ENCODE results near the gene PRLH. TPM values are rescaled to one million over a fixed set of nuclear protein-coding genes. Genes with fewer than 3 reads are reported as not detected.
A peak's percentile ranks its signal among the peaks of the same experiment; 100 is the strongest.

PRLH gene
- polyA plus RNA-seq, 4 donors, result not detected

DNA sequence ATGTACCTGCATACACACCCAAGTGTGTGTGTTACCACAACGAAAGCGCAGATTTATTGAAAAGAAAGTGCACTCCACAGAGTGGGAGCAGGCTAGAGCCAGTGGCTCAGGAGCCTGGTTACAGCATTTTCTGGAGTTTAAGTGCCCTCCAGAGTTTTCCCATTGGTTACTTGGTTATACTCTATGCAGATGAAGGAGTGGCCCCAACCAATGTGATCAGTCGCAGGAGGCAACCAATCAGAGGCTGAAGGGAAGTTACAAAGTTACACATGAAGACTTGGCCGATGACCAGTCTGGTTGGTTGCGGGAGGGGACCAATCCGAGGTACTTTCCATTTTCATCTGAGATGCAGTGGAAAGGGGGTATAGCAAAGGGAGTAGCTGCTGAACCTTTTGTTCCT, 13.5 kb upstream of the PRLH start:
- Histone ChIP-seq H3K9me3 (ENCODE audit: control insufficient read depth in 2 of 2, insufficient read depth in 1 of 2, low read depth in 1 of 2, low read length in 1 of 2) (peaks cover 0 to 28% of the 10 kb centered on the region in 2 donors), H3K27me3 (ENCODE audit: control insufficient read depth in 3 of 3, insufficient read depth in 3 of 3, low read length in 3 of 3) (peaks cover 0 to 12% (median 3%) of the 10 kb centered on the region in 3 donors), H3K36me3 (ENCODE audit: control insufficient read depth in 3 of 3, insufficient read depth in 2 of 3, low read depth in 1 of 3, low read length in 3 of 3) (no peaks in the 10 kb centered on the region), H3K4me3 (ENCODE audit: low read depth in 1 of 3, low read length in 3 of 3) (no peak overlapping the region), H3K27ac (ENCODE audit: low read depth in 1 of 3, low read length in 2 of 3) (no peak overlapping the region), H3K4me1 (ENCODE audit: control insufficient read depth in 3 of 3, insufficient read depth in 2 of 3, low read depth in 1 of 3, low read length in 2 of 3) (peaks cover 0 to 4% (median 3%) of the 10 kb centered on the region in 3 donors)
- FAIRE-seq (no peak), DNase-seq (no peak)
- WGBS, 3 donors, result 80 to 96% (median 88%) methylated on average over 6 of the region's 6 CpGs

- Histone ChIP-seq H3K4me1 (ENCODE audit: control insufficient read depth in 3 of 3, insufficient read depth in 2 of 3, low read depth in 1 of 3, low read length in 2 of 3) (peaks cover 0 to 3% (median 0%) of the 10 kb centered on the region in 3 donors), H3K27me3 (ENCODE audit: control insufficient read depth in 3 of 3, insufficient read depth in 3 of 3, low read length in 3 of 3) (peaks cover 0 to 13% (median 3%) of the 10 kb centered on the region in 3 donors), H3K4me3 (ENCODE audit: low read depth in 1 of 3, low read length in 3 of 3) (no peak overlapping the region), H3K36me3 (ENCODE audit: control insufficient read depth in 3 of 3, insufficient read depth in 2 of 3, low read depth in 1 of 3, low read length in 3 of 3) (no peaks in the 10 kb centered on the region), H3K9me3 (ENCODE audit: control insufficient read depth in 2 of 2, insufficient read depth in 1 of 2, low read depth in 1 of 2, low read length in 1 of 2) (peaks cover 0 to 28% of the 10 kb centered on the region in 2 donors), H3K27ac (ENCODE audit: low read depth in 1 of 3, low read length in 2 of 3) (no peak overlapping the region)
- FAIRE-seq, result no peak
- peak in 1 of 2 donors; percentile 41 for DNase-seq
- WGBS, 3 donors, result 71 to 86% (median 76%) methylated on average over 7 of the region's 7 CpGs
Measured at GRCh38 chr2:237553948-237554347, 12.4 kb upstream of the PRLH start.

- peaks cover 0 to 13% (median 2%) of the 10 kb centered on the region in 3 donors for H3K27me3 ChIP-seq (ENCODE audit: control insufficient read depth in 3 of 3, insufficient read depth in 3 of 3, low read length in 3 of 3)
- peaks cover 0 to 28% of the 10 kb centered on the region in 2 donors for H3K9me3 ChIP-seq (ENCODE audit: control insufficient read depth in 2 of 2, insufficient read depth in 1 of 2, low read depth in 1 of 2, low read length in 1 of 2)
- no peak for FAIRE-seq
- H3K4me3 ChIP-seq (ENCODE audit: low read depth in 1 of 3, low read length in 3 of 3), result no peak overlapping the region
- DNase-seq, result no peak
- WGBS, 3 donors, result 97 to 100% (median 97%) methylated on average over 1 of the region's 1 CpG
- no peaks in the 10 kb centered on the region for H3K36me3 ChIP-seq (ENCODE audit: control insufficient read depth in 3 of 3, insufficient read depth in 2 of 3, low read depth in 1 of 3, low read length in 3 of 3)
- peaks cover 0 to 3% (median 0%) of the 10 kb centered on the region in 3 donors for H3K4me1 ChIP-seq (ENCODE audit: control insufficient read depth in 3 of 3, insufficient read depth in 2 of 3, low read depth in 1 of 3, low read length in 2 of 3)
- H3K27ac ChIP-seq (ENCODE audit: low read depth in 1 of 3, low read length in 2 of 3), result no peak overlapping the region
Measured at GRCh38 chr2:237555560-237555959, 10.8 kb upstream of the PRLH start.

DNA sequence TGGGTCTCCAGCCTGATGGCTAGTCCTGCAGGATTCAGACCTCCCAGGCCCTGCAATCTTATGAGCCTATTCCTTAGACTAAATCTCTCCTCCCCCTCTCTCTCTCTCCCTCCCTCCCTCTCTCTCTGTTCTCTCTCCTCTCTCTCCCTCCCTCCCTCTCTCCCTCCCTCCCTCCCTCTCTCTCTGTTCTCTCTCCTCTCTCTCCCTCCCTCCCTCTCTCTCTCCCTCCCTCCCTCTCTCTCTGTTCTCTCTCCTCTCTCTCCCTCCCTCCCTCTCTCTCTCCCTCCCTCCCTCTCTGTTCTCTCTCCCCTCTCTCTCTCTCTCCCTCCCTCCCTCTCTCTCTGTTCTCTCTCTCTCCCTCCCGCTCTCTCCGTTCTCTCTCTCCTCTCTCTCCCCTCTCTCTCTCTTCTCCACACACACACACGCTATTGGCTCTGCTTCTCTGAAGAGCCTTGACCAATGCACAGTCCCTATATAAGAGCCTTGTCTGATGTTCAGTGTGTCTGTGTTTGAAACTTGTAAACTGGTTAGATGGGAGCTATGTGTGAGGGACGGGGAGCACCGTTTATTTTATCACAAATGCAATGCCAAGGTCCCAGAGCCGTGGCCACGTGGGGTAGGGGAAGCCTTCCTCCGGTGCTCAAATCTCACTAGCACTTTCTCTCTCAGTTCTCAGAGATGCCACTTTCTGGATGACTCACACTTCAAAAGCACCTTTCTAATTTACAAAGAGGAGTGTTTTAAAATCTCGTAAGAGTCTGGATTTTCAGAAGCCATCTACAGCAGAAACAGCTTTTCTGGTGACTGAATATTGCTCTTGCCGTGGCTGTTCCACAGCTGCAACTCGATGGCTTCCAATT, 9.4 kb upstream of the PRLH start:
- Histone ChIP-seq H3K27ac (ENCODE audit: low read depth in 1 of 3, low read length in 2 of 3) (no peak overlapping the region), H3K4me1 (ENCODE audit: control insufficient read depth in 3 of 3, insufficient read depth in 2 of 3, low read depth in 1 of 3, low read length in 2 of 3) (no peaks in the 10 kb centered on the region), H3K4me3 (ENCODE audit: low read depth in 1 of 3, low read length in 3 of 3) (no peak overlapping the region), H3K36me3 (ENCODE audit: control insufficient read depth in 3 of 3, insufficient read depth in 2 of 3, low read depth in 1 of 3, low read length in 3 of 3) (no peaks in the 10 kb centered on the region), H3K9me3 (ENCODE audit: control insufficient read depth in 2 of 2, insufficient read depth in 1 of 2, low read depth in 1 of 2, low read length in 1 of 2) (peaks cover 0 to 28% of the 10 kb centered on the region in 2 donors), H3K27me3 (ENCODE audit: control insufficient read depth in 3 of 3, insufficient read depth in 3 of 3, low read length in 3 of 3) (peaks cover 0 to 13% (median 2%) of the 10 kb centered on the region in 3 donors)
- no peak for FAIRE-seq
- no peak for DNase-seq
- WGBS, 3 donors, result 48 to 60% (median 51%) methylated on average over 10 to 11 of the region's 11 CpGs

- H3K4me1 ChIP-seq (ENCODE audit: control insufficient read depth in 3 of 3, insufficient read depth in 2 of 3, low read depth in 1 of 3, low read length in 2 of 3), result no peaks in the 10 kb centered on the region
- no peak for FAIRE-seq
- H3K4me3 ChIP-seq (ENCODE audit: low read depth in 1 of 3, low read length in 3 of 3), result no peak overlapping the region
- H3K27me3 ChIP-seq (ENCODE audit: control insufficient read depth in 3 of 3, insufficient read depth in 3 of 3, low read length in 3 of 3), result peaks cover 0 to 13% (median 2%) of the 10 kb centered on the region in 3 donors
- H3K9me3 ChIP-seq (ENCODE audit: control insufficient read depth in 2 of 2, insufficient read depth in 1 of 2, low read depth in 1 of 2, low read length in 1 of 2), result peaks cover 0 to 28% of the 10 kb centered on the region in 2 donors
- DNase-seq, result no peak
- 48 to 64% (median 50%) methylated on average over 4 of the region's 4 CpGs for WGBS, 3 donors
- H3K27ac ChIP-seq (ENCODE audit: low read depth in 1 of 3, low read length in 2 of 3), result no peak overlapping the region
- no peaks in the 10 kb centered on the region for H3K36me3 ChIP-seq (ENCODE audit: control insufficient read depth in 3 of 3, insufficient read depth in 2 of 3, low read depth in 1 of 3, low read length in 3 of 3)
Measured at GRCh38 chr2:237557633-237558015, 8.8 kb upstream of the PRLH start.

GRCh38 chr2:237558961-237559641, 7.3 kb upstream of the PRLH start:
- 59 to 63% (median 60%) methylated on average over 22 of the region's 22 CpGs for WGBS, 3 donors

DNA sequence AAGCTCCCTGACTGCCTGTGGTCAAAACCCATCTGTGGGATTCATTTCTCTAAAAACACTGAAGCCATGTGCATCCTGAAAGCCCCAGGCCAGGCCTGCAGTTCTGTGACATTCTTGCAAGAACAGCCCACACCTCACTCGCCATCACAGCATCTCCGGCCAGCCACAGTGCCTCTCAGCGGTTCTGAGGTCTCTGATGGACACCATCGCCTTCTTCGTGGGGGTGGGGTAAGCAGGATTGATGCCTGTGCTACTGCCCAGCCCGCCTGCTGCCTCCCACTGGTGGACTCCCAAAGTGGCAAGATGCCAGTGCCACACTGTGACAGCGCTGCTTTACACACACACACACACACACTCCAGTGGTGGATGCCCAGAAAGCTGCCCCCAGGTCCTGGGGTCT, 5.2 kb upstream of the PRLH start:
- H3K27me3 ChIP-seq (ENCODE audit: control insufficient read depth in 3 of 3, insufficient read depth in 3 of 3, low read length in 3 of 3), result peaks cover 0 to 13% (median 7%) of the 10 kb centered on the region in 3 donors
- no peaks in the 10 kb centered on the region for H3K4me1 ChIP-seq (ENCODE audit: control insufficient read depth in 3 of 3, insufficient read depth in 2 of 3, low read depth in 1 of 3, low read length in 2 of 3)
- no peak overlapping the region for H3K4me3 ChIP-seq (ENCODE audit: low read depth in 1 of 3, low read length in 3 of 3)
- no peak overlapping the region for H3K27ac ChIP-seq (ENCODE audit: low read depth in 1 of 3, low read length in 2 of 3)
- H3K9me3 ChIP-seq (ENCODE audit: control insufficient read depth in 2 of 2, insufficient read depth in 1 of 2, low read depth in 1 of 2, low read length in 1 of 2), result peaks cover 0 to 3% of the 10 kb centered on the region in 2 donors
- DNase-seq (no peak), FAIRE-seq (no peak)
- 79 to 89% (median 84%) methylated on average over 7 of the region's 7 CpGs for WGBS, 3 donors
- no peaks in the 10 kb centered on the region for H3K36me3 ChIP-seq (ENCODE audit: control insufficient read depth in 3 of 3, insufficient read depth in 2 of 3, low read depth in 1 of 3, low read length in 3 of 3)

More at GRCh38 chr2:237558961-237559641, 7.3 kb upstream of the PRLH start:
- no peaks in the 10 kb centered on the region for H3K36me3 ChIP-seq (ENCODE audit: control insufficient read depth in 3 of 3, insufficient read depth in 2 of 3, low read depth in 1 of 3, low read length in 3 of 3)
- H3K9me3 ChIP-seq (ENCODE audit: control insufficient read depth in 2 of 2, insufficient read depth in 1 of 2, low read depth in 1 of 2, low read length in 1 of 2), result peaks cover 0 to 18% of the 10 kb centered on the region in 2 donors
- H3K4me1 ChIP-seq (ENCODE audit: control insufficient read depth in 3 of 3, insufficient read depth in 2 of 3, low read depth in 1 of 3, low read length in 2 of 3), result no peaks in the 10 kb centered on the region
- DNase-seq (peak in 1 of 2 donors; percentile 23), FAIRE-seq (no peak)
- H3K27me3 ChIP-seq (ENCODE audit: control insufficient read depth in 3 of 3, insufficient read depth in 3 of 3, low read length in 3 of 3), result peaks cover 0 to 13% (median 2%) of the 10 kb centered on the region in 3 donors
- no peak overlapping the region for H3K4me3 ChIP-seq (ENCODE audit: low read depth in 1 of 3, low read length in 3 of 3)
- H3K27ac ChIP-seq (ENCODE audit: low read depth in 1 of 3, low read length in 2 of 3), result no peak overlapping the region

DNA sequence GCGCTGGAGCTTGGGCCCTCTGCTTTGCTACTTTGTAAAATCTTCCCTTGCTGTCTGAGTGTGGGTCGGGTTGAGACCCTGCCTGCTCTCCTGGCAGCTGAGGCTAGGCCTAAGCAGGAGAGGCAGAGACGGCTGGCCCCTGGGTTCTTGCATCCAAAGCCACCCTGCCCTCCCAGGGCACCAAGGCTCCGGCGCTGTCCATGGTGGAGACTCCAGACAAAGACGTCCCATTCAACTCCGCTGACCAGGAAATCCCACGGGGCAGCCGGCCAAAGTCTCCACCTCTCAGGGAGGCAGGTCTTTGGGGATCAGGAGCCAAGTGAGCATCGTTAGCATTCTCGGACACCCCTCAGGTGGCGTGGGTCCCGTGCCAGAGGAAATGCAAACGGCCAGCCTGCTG, 2.6 kb upstream of the PRLH start:
- no peaks in the 10 kb centered on the region for H3K4me1 ChIP-seq (ENCODE audit: control insufficient read depth in 3 of 3, insufficient read depth in 2 of 3, low read depth in 1 of 3, low read length in 2 of 3)
- FAIRE-seq (no peak), DNase-seq (peak in 1 of 2 donors; percentile 31)
- no peak overlapping the region for H3K27ac ChIP-seq (ENCODE audit: low read depth in 1 of 3, low read length in 2 of 3)
- H3K4me3 ChIP-seq (ENCODE audit: low read depth in 1 of 3, low read length in 3 of 3), result no peak overlapping the region
- H3K36me3 ChIP-seq (ENCODE audit: control insufficient read depth in 3 of 3, insufficient read depth in 2 of 3, low read depth in 1 of 3, low read length in 3 of 3), result no peaks in the 10 kb centered on the region
- WGBS, 3 donors, result 25 to 29% (median 27%) methylated on average over 14 of the region's 14 CpGs
- H3K9me3 ChIP-seq (ENCODE audit: control insufficient read depth in 2 of 2, insufficient read depth in 1 of 2, low read depth in 1 of 2, low read length in 1 of 2), result no peaks in the 10 kb centered on the region
- peaks cover 0 to 10% (median 7%) of the 10 kb centered on the region in 3 donors for H3K27me3 ChIP-seq (ENCODE audit: control insufficient read depth in 3 of 3, insufficient read depth in 3 of 3, low read length in 3 of 3)
